GM23338 (cell line): ENCODE data around the gene TULP4. TPM values are rescaled to one million over a fixed set of nuclear protein-coding genes. Genes with fewer than 3 reads are reported as not detected.
"Not testable (repeated sequence)": the region's sequence is repeated elsewhere in the genome, so short reads cannot be mapped to it uniquely, and the experiment has no call there.

ENCODE experiments used
- ATAC-seq: fragments of 200-7000 bp; cut with Tn5 transposase; 3 replicates; pipeline ENCODE4 v1.9.1; 2020
- DNase-seq: peaks from one replicate; pipeline ENCODE4 v3.0.0-alpha.2; 2015; ENCODE audit warnings: low spot score
- H2AFZ ChIP-seq: fragments of 200-600 bp; sonication (generic); 2 replicates; pipeline ENCODE4 v1.8.0; 2016; ENCODE audit warnings: antibody characterized with exemption, mild to moderate bottlenecking, moderate library complexity
- H3F3A ChIP-seq: fragments of 200-600 bp; sonication (generic); replicated peaks from 2 replicates; pipeline ENCODE4 v1.8.0; 2017; ENCODE audit warnings: antibody characterized with exemption, mixed run types, low read depth
- H3K27ac ChIP-seq: fragments of 200-600 bp; sonication (generic); 2 replicates; pipeline ENCODE4 v1.6.1; 2016; ENCODE audit warnings: low read depth
- H3K27me3 ChIP-seq: fragments of 200-600 bp; sonication (generic); 2 replicates; pipeline ENCODE4 v1.8.0; 2016; ENCODE audit warnings: mild to moderate bottlenecking, mixed run types, moderate library complexity; ENCODE audit not compliant: insufficient read depth
- H3K36me3 ChIP-seq: fragments of 200-600 bp; sonication (generic); 2 replicates; pipeline ENCODE4 v1.8.0; 2016; ENCODE audit warnings: mild to moderate bottlenecking; ENCODE audit not compliant: insufficient read depth
- H3K4me1 ChIP-seq: fragments of 200-600 bp; sonication (generic); 2 replicates; pipeline ENCODE4 v1.8.0; 2016; ENCODE audit warnings: mild to moderate bottlenecking, moderate library complexity; ENCODE audit not compliant: insufficient read depth
- H3K4me2 ChIP-seq: fragments of 200-600 bp; sonication (generic); 2 replicates; pipeline ENCODE4 v1.7.1; 2017; ENCODE audit warnings: mixed run types
- H3K4me3 ChIP-seq: fragments of 200-600 bp; sonication (generic); 2 replicates; pipeline ENCODE4 v1.6.1; 2016; ENCODE audit warnings: mixed run types
- H3K79me2 ChIP-seq: fragments of 200-600 bp; sonication (generic); replicated peaks from 2 replicates; pipeline ENCODE4 v1.8.0; 2017; ENCODE audit warnings: mild to moderate bottlenecking; ENCODE audit not compliant: insufficient read depth
- H3K9me2 ChIP-seq: fragments of 200-600 bp; sonication (generic); 2 replicates; pipeline ENCODE4 v1.8.0; 2017; ENCODE audit not compliant: insufficient read depth
- H4K20me1 ChIP-seq: fragments of 200-600 bp; sonication (generic); replicated peaks from 2 replicates; pipeline ENCODE4 v1.8.0; 2017; ENCODE audit warnings: mild to moderate bottlenecking; ENCODE audit not compliant: insufficient read depth
- H3K27ac Mint-ChIP-seq: 2 replicates; pipeline ENCODE4 v1.8.0; 2020; ENCODE audit warnings: inconsistent platforms, mild to moderate bottlenecking, moderate library complexity, mixed read lengths
- H3K27me3 Mint-ChIP-seq: 3 replicates; pipeline ENCODE4 v1.8.0; 2022; ENCODE audit warnings: low read depth, mild to moderate bottlenecking, moderate library complexity, mixed read lengths, inconsistent platforms; ENCODE audit not compliant: insufficient read depth, poor library complexity
- H3K36me3 Mint-ChIP-seq: 3 replicates; pipeline ENCODE4 v1.8.0; 2021; ENCODE audit warnings: low read depth, mild to moderate bottlenecking, inconsistent platforms, moderate library complexity, mixed read lengths
- H3K4me1 Mint-ChIP-seq: 3 replicates; pipeline ENCODE4 v1.8.0; 2020; ENCODE audit warnings: mild to moderate bottlenecking, inconsistent platforms, mixed read lengths
- H3K4me3 Mint-ChIP-seq: 3 replicates; pipeline ENCODE4 v1.8.0; 2021; ENCODE audit warnings: moderate library complexity, mild to moderate bottlenecking, inconsistent platforms, mixed read lengths
- H3K9me3 Mint-ChIP-seq: 3 replicates; pipeline ENCODE4 v1.8.0; 2020; ENCODE audit warnings: moderate library complexity, mild to moderate bottlenecking, inconsistent platforms, mixed read lengths
- polyA plus RNA-seq: library from polyadenylated mRNA; unstranded; fragments of >200 nt; fragmentation: Nextera tagmentation; extraction: Ambion mirVana; gene quantifications from 2 replicates; pipeline ENCODE4 v1.2.1, GENCODE V29; 2016
- total RNA-seq: library from RNA; depleted of rRNA; stranded (reverse); fragments of >200 nt; shearing (Covaris generic); gene quantifications from 2 replicates; pipeline ENCODE4 v1.2.3, GENCODE V29; 2014
- TF ChIP-seq, protein P1 (sequence below): fragments of 250-450 bp; sonication (Bioruptor Pico); IDR thresholded peaks from 2 replicates; pipeline ENCODE4 v1.5.0; 2020; ENCODE audit warnings: mild to moderate bottlenecking, moderate library complexity

The TULP4 gene
- total and polyA plus RNA-seq, 2 experiments from 2014 or later: 31.2 to 50.2 TPM

- TF ChIP-seq, protein P1, sequence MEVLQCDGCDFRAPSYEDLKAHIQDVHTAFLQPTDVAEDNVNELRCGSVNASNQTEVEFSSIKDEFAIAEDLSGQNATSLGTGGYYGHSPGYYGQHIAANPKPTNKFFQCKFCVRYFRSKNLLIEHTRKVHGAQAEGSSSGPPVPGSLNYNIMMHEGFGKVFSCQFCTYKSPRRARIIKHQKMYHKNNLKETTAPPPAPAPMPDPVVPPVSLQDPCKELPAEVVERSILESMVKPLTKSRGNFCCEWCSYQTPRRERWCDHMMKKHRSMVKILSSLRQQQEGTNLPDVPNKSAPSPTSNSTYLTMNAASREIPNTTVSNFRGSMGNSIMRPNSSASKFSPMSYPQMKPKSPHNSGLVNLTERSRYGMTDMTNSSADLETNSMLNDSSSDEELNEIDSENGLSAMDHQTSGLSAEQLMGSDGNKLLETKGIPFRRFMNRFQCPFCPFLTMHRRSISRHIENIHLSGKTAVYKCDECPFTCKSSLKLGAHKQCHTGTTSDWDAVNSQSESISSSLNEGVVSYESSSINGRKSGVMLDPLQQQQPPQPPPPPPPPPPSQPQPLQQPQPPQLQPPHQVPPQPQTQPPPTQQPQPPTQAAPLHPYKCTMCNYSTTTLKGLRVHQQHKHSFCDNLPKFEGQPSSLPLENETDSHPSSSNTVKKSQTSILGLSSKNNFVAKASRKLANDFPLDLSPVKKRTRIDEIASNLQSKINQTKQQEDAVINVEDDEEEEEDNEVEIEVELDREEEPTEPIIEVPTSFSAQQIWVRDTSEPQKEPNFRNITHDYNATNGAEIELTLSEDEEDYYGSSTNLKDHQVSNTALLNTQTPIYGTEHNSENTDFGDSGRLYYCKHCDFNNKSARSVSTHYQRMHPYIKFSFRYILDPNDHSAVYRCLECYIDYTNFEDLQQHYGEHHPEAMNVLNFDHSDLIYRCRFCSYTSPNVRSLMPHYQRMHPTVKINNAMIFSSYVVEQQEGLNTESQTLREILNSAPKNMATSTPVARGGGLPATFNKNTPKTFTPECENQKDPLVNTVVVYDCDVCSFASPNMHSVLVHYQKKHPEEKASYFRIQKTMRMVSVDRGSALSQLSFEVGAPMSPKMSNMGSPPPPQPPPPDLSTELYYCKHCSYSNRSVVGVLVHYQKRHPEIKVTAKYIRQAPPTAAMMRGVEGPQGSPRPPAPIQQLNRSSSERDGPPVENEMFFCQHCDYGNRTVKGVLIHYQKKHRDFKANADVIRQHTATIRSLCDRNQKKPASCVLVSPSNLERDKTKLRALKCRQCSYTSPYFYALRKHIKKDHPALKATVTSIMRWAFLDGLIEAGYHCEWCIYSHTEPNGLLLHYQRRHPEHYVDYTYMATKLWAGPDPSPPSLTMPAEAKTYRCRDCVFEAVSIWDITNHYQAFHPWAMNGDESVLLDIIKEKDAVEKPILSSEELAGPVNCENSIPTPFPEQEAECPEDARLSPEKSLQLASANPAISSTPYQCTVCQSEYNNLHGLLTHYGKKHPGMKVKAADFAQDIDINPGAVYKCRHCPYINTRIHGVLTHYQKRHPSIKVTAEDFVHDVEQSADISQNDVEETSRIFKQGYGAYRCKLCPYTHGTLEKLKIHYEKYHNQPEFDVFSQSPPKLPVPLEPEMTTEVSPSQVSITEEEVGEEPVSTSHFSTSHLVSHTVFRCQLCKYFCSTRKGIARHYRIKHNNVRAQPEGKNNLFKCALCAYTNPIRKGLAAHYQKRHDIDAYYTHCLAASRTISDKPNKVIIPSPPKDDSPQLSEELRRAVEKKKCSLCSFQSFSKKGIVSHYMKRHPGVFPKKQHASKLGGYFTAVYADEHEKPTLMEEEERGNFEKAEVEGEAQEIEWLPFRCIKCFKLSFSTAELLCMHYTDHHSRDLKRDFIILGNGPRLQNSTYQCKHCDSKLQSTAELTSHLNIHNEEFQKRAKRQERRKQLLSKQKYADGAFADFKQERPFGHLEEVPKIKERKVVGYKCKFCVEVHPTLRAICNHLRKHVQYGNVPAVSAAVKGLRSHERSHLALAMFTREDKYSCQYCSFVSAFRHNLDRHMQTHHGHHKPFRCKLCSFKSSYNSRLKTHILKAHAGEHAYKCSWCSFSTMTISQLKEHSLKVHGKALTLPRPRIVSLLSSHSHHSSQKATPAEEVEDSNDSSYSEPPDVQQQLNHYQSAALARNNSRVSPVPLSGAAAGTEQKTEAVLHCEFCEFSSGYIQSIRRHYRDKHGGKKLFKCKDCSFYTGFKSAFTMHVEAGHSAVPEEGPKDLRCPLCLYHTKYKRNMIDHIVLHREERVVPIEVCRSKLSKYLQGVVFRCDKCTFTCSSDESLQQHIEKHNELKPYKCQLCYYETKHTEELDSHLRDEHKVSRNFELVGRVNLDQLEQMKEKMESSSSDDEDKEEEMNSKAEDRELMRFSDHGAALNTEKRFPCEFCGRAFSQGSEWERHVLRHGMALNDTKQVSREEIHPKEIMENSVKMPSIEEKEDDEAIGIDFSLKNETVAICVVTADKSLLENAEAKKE (CRISPR knock-in tag): no peak
Observed at GRCh38 chr6:158347335-158347734, 35.1 kb downstream of the TULP4 start (continued).

DNA sequence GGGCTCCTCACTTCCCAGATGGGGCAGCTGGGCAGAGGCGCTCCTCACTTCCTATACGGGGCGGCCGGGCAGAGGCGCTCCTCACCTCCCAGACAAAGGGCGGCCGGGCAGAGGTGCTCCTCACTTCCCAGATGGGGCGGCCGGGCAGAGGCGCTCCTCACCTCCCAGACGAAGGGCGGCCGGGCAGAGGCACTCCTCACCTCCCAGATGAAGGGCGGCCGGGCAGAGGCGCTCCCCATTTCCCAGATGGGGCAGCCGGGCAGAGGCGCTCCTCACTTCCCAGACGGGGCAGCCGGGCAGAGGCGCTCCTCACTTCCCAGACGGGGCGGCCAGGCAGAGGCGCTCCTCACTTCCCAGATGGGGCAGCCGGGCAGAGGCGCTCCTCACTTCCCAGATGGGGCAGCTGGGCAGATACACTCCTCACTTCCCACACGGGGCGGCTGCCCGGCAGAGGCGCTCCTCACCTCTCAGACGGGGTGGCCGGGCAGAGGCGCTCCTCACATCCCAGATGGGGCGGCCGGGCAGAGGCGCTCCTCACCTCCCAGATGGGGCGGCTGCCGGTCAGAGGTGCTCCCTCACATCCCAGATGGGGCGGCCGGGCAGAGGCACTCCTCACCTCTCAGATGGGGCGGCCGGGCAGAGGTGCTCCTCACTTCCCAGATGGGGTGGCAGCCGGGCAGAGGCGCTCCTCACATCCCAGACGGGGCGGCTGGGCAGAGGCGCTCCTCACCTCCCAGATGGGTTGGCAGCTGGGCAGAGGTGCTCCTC, 36.7 kb downstream of the TULP4 start:
- H3F3A ChIP-seq, H3K4me1 ChIP-seq, H2AFZ ChIP-seq, H3K4me3 Mint-ChIP-seq, H3K4me1 Mint-ChIP-seq, H3K4me3 ChIP-seq, H3K27ac Mint-ChIP-seq, H3K4me2 ChIP-seq, H3K27ac ChIP-seq, ATAC-seq, DNase-seq, H3K36me3 ChIP-seq, H3K27me3 ChIP-seq, H3K9me2 ChIP-seq, H3K27me3 Mint-ChIP-seq, H4K20me1 ChIP-seq: not testable (repeated sequence)
- Mint-ChIP-seq H3K36me3 (peaks cover 59% of the 10 kb centered on the region), H3K9me3 (peaks cover 63% of the 10 kb centered on the region)
- H3K79me2 ChIP-seq: peaks cover 29% of the 10 kb centered on the region

DNA sequence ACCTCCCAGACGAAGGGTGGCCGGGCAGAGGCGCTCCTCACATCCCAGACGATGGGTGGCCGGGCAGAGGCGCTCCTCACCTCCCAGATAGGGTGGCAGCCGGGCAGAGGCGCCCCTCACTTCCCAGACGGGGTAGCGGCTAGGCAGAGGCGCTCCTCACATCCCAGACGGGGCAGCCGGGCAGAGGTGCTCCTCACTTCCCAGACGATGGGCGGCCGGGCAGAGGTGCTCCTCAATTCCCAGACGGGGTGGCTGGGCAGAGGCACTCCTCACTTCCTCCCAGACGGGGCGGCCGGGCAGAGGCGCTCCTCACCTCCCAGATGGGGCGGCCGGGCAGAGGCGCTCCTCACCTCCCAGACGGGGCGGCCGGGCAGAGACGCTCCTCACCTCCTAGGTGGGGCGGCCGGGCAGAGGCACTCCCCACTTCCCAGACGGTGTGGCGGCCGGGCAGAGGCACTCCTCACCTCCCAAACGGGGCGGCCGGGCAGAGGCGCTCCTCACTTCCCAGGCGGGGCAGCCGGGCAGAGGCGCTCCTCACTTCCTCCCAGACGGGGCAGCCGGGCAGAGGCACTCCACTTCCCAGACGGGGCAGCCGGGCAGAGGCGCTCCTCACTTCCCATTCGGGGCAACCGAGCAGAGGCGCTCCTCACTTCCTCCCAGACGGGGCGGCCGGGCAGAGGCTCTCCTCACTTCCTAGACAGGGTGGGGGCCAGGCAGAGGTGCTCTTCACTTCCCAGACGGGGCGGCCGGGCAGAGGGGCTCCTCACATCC, 37.4 kb downstream of the TULP4 start:
- not testable (repeated sequence) for H3K27me3 Mint-ChIP-seq, H3F3A ChIP-seq, H2AFZ ChIP-seq, H3K36me3 ChIP-seq, H3K27me3 ChIP-seq, H3K9me2 ChIP-seq, H3K4me3 ChIP-seq, H3K4me2 ChIP-seq, H3K27ac ChIP-seq, H3K4me1 ChIP-seq, H3K27ac Mint-ChIP-seq, DNase-seq, H3K4me3 Mint-ChIP-seq, ATAC-seq, H3K4me1 Mint-ChIP-seq, H4K20me1 ChIP-seq
- H3K79me2 ChIP-seq: peaks cover 29% of the 10 kb centered on the region
- peaks cover 60% of the 10 kb centered on the region for H3K9me3 Mint-ChIP-seq
- peaks cover 53% of the 10 kb centered on the region for H3K36me3 Mint-ChIP-seq

DNA sequence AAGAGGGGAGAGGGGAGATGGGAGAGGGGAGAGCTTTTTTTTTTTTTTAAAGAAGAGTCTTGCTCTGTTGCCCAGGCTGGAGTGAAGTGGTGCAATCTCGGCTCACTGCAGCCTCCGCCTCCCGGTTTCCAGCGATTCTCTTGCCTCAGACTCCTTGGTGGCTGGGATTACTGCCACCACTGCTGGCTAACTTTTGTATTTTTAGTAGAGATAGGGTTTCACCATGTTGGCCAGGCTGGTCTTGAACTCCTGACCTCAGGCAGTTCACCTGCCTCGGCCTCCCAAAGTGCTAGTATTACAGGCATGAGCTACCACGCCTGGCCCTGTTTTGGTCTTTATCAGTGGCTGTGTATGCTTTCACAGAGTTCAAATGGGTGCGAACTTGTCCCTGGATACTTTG, 38.5 kb downstream of the TULP4 start:
- ATAC-seq, H3F3A ChIP-seq, H3K4me3 ChIP-seq, H3K9me2 ChIP-seq, H3K4me1 Mint-ChIP-seq, H3K4me1 ChIP-seq, H4K20me1 ChIP-seq, H3K27ac Mint-ChIP-seq, H3K27me3 Mint-ChIP-seq, H2AFZ ChIP-seq, H3K36me3 ChIP-seq, H3K4me2 ChIP-seq, H3K27me3 ChIP-seq, DNase-seq, H3K27ac ChIP-seq, H3K4me3 Mint-ChIP-seq: not testable (repeated sequence)
- H3K9me3 Mint-ChIP-seq: peaks cover 52% of the 10 kb centered on the region
- peaks cover 43% of the 10 kb centered on the region for H3K36me3 Mint-ChIP-seq
- peaks cover 31% of the 10 kb centered on the region for H3K79me2 ChIP-seq
